Loucy (cell line): ENCODE results near the gene CEP85L.

ENCODE experiments used
- H2AFZ ChIP-seq: fragments of 200-600 bp; sonication (generic); 2 replicates; pipeline ENCODE4 v1.6.0; 2016; ENCODE audit warnings: antibody characterized with exemption, mild to moderate bottlenecking, low read length, moderate library complexity
- H3F3A ChIP-seq: fragments of 200-600 bp; 2 replicates; pipeline ENCODE4 v1.6.0; 2016; ENCODE audit warnings: antibody characterized with exemption, low read depth, mild to moderate bottlenecking
- H3K27me3 ChIP-seq: fragments of 200-600 bp; sonication (generic); 2 replicates; pipeline ENCODE4 v1.6.1; 2014; ENCODE audit warnings: low read length, mild to moderate bottlenecking; ENCODE audit not compliant: insufficient read depth, poor library complexity, severe bottlenecking
- H3K36me3 ChIP-seq: fragments of 200-600 bp; sonication (generic); 2 replicates; pipeline ENCODE4 v1.6.1; 2016; ENCODE audit warnings: low read length; ENCODE audit not compliant: insufficient read depth
- H3K4me1 ChIP-seq: fragments of 200-600 bp; sonication (generic); 2 replicates; pipeline ENCODE4 v1.5.1; 2014; ENCODE audit warnings: low read length, mild to moderate bottlenecking; ENCODE audit not compliant: insufficient read depth, poor library complexity, severe bottlenecking
- H3K4me2 ChIP-seq: fragments of 200-600 bp; sonication (generic); 2 replicates; pipeline ENCODE4 v1.6.0; 2014; ENCODE audit warnings: antibody characterized with exemption, low read length, low read depth, mild to moderate bottlenecking; ENCODE audit not compliant: poor library complexity, severe bottlenecking
- H3K4me3 ChIP-seq: fragments of 200-600 bp; sonication (generic); 2 replicates; pipeline ENCODE4 v1.5.1; 2014; ENCODE audit warnings: low read length, mild to moderate bottlenecking, mixed read lengths; ENCODE audit not compliant: poor library complexity, severe bottlenecking
- H3K79me2 ChIP-seq: fragments of 200-600 bp; sonication (generic); 2 replicates; pipeline ENCODE4 v1.6.1; 2014; ENCODE audit warnings: low read length; ENCODE audit not compliant: insufficient read depth
- H3K9ac ChIP-seq: fragments of 200-600 bp; sonication (generic); 2 replicates; pipeline ENCODE4 v1.6.0; 2014; ENCODE audit warnings: mild to moderate bottlenecking, low read depth, low read length, moderate library complexity; ENCODE audit not compliant: poor library complexity, severe bottlenecking
- H3K9me2 ChIP-seq: fragments of 200-600 bp; sonication (generic); replicated peaks from 2 replicates; pipeline ENCODE4 v1.6.1; 2016; ENCODE audit warnings: low read depth, low read length, mixed read lengths
- H3K9me3 ChIP-seq: fragments of 200-600 bp; sonication (generic); 2 replicates; pipeline ENCODE4 v1.6.1; 2014; ENCODE audit warnings: mild to moderate bottlenecking, antibody characterized with exemption, low read length, low read depth; ENCODE audit not compliant: insufficient read depth
- H4K20me1 ChIP-seq: fragments of 200-600 bp; sonication (generic); 2 replicates; pipeline ENCODE4 v1.6.0; 2014; ENCODE audit warnings: antibody characterized with exemption, low read length, mild to moderate bottlenecking; ENCODE audit not compliant: insufficient read depth, poor library complexity, severe bottlenecking
- CTCF ChIP-seq: fragments of 200-600 bp; sonication (generic); conservative IDR thresholded peaks from 2 replicates; pipeline ENCODE4 v1.5.1; 2014; ENCODE audit warnings: mild to moderate bottlenecking, antibody characterized with exemption, low read length
- EZH2phosphoT487 ChIP-seq: fragments of 200-600 bp; IDR thresholded peaks from 2 replicates; pipeline ENCODE4 v1.6.1; 2018; ENCODE audit warnings: antibody characterized with exemption, mild to moderate bottlenecking, moderate library complexity, borderline replicate concordance

CEP85L gene

GRCh38 chr6:118661831-118662230 lies 10.4 kb upstream of the CEP85L start:
- Histone ChIP-seq H3K9me2 (no peaks in the 10 kb centered on the region), H3K27me3 (no peaks in the 10 kb centered on the region)

GRCh38 chr6:118660218-118660569 lies 8.8 kb upstream of the CEP85L start:
- peak overlapping the region; percentile 40 for H3K4me2 ChIP-seq
- H3K9me2 ChIP-seq = no peaks in the 10 kb centered on the region
- H4K20me1 ChIP-seq = no peaks in the 10 kb centered on the region
- peaks cover 18% of the 10 kb centered on the region for H3K79me2 ChIP-seq
- H3K27me3 ChIP-seq = no peaks in the 10 kb centered on the region
- H3K9me3 ChIP-seq = no peaks in the 10 kb centered on the region
- TF ChIP-seq CTCF (no peak), EZH2phosphoT487 (no peak)
- H3K4me1 ChIP-seq = peaks cover 41% of the 10 kb centered on the region
- H3K36me3 ChIP-seq = peaks cover 7% of the 10 kb centered on the region; the same call in 1 of the 2 replicates
- H2AFZ ChIP-seq = no peak overlapping the region
- H3K9ac ChIP-seq = no peak overlapping the region
- peaks cover 11% of the 10 kb centered on the region; the same call in 1 of the 2 replicates for H3F3A ChIP-seq
- H3K4me3 ChIP-seq = no peak overlapping the region

More at GRCh38 chr6:118661831-118662230, 10.4 kb upstream of the CEP85L start:
- no peak overlapping the region for H3K4me3 ChIP-seq
- TF ChIP-seq CTCF (no peak), EZH2phosphoT487 (no peak)
- peaks cover 21% of the 10 kb centered on the region; the same call in 1 of the 2 replicates for H3K79me2 ChIP-seq
- H2AFZ ChIP-seq = no peak overlapping the region
- H3K4me1 ChIP-seq = peaks cover 26% of the 10 kb centered on the region
- H3F3A ChIP-seq = peaks cover 10% of the 10 kb centered on the region; the same call in 1 of the 2 replicates
- no peaks in the 10 kb centered on the region for H3K9me3 ChIP-seq
- H3K36me3 ChIP-seq = peaks cover 7% of the 10 kb centered on the region; the same call in 1 of the 2 replicates
- H4K20me1 ChIP-seq = no peaks in the 10 kb centered on the region
- H3K9ac ChIP-seq = no peak overlapping the region
- no peak overlapping the region for H3K4me2 ChIP-seq

GRCh38 chr6:118659513-118660217 lies 8.3 kb upstream of the CEP85L start:
- Histone ChIP-seq H3K27me3 (no peaks in the 10 kb centered on the region), H3F3A (peaks cover 11% of the 10 kb centered on the region; the same call in 1 of the 2 replicates), H3K9ac (no peak overlapping the region), H3K4me2 (peak overlapping the region; percentile 40), H3K4me3 (no peak overlapping the region), H3K4me1 (peaks cover 40% of the 10 kb centered on the region), H2AFZ (no peak overlapping the region), H3K9me3 (no peaks in the 10 kb centered on the region), H3K79me2 (peaks cover 19% of the 10 kb centered on the region), H3K9me2 (no peaks in the 10 kb centered on the region), H3K36me3 (peaks cover 7% of the 10 kb centered on the region; the same call in 1 of the 2 replicates), H4K20me1 (no peaks in the 10 kb centered on the region)
- TF ChIP-seq CTCF (no peak), EZH2phosphoT487 (no peak)
